ENCODE results near the gene YJEFN3.
A peak's percentile ranks its signal among the peaks of the same experiment; 100 is the strongest.

The YJEFN3 gene

GRCh38 chr19:19547674-19548336 is 19.1 kb downstream of the YJEFN3 start:
- TF ChIP-seq, protein P1, sequence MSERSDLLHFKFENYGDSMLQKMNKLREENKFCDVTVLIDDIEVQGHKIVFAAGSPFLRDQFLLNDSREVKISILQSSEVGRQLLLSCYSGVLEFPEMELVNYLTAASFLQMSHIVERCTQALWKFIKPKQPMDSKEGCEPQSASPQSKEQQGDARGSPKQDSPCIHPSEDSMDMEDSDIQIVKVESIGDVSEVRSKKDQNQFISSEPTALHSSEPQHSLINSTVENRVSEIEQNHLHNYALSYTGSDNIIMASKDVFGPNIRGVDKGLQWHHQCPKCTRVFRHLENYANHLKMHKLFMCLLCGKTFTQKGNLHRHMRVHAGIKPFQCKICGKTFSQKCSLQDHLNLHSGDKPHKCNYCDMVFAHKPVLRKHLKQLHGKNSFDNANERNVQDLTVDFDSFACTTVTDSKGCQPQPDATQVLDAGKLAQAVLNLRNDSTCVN (tag by site-specific recombination; optimal IDR thresholded peaks at IDR 0.05): no peak
- TF ChIP-seq ZNF354C (tag by site-specific recombination; IDR thresholded peaks at IDR 0.05; ENCODE audit: borderline replicate concordance, low read depth) (no peak), ZXDB (tag by site-specific recombination; IDR thresholded peaks at IDR 0.05) (no peak), ZNF202 (tag by site-specific recombination; IDR thresholded peaks at IDR 0.05; ENCODE audit: borderline replicate concordance) (no peak), ZNF518A (tag by site-specific recombination; conservative IDR thresholded peaks at IDR 0.05; ENCODE audit: low read depth) (no peak), ZSCAN16 (tag by site-specific recombination; IDR thresholded peaks at IDR 0.05) (no peak), ZNF211 (tag by site-specific recombination; IDR thresholded peaks at IDR 0.05; ENCODE audit: low read depth) (no peak), ZFP37 (tag by site-specific recombination; IDR thresholded peaks at IDR 0.05) (no peak), ZNF350 (tag by site-specific recombination; IDR thresholded peaks at IDR 0.05) (no peak)
- TF ChIP-seq, protein P2, sequence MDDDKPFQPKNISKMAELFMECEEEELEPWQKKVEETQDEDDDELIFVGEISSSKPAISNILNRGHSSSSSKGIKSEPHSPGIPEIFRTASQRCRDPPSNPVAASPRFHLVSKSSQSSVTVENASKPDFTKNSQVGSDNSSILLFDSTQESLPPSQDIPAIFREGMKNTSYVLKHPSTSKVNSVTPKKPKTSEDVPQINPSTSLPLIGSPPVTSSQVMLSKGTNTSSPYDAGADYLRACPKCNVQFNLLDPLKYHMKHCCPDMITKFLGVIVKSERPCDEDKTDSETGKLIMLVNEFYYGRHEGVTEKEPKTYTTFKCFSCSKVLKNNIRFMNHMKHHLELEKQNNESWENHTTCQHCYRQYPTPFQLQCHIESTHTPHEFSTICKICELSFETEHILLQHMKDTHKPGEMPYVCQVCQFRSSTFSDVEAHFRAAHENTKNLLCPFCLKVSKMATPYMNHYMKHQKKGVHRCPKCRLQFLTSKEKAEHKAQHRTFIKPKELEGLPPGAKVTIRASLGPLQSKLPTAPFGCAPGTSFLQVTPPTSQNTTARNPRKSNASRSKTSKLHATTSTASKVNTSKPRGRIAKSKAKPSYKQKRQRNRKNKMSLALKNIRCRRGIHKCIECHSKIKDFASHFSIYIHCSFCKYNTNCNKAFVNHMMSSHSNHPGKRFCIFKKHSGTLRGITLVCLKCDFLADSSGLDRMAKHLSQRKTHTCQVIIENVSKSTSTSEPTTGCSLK (tag by site-specific recombination; IDR thresholded peaks at IDR 0.05): no peak
- TF ChIP-seq, protein P3, sequence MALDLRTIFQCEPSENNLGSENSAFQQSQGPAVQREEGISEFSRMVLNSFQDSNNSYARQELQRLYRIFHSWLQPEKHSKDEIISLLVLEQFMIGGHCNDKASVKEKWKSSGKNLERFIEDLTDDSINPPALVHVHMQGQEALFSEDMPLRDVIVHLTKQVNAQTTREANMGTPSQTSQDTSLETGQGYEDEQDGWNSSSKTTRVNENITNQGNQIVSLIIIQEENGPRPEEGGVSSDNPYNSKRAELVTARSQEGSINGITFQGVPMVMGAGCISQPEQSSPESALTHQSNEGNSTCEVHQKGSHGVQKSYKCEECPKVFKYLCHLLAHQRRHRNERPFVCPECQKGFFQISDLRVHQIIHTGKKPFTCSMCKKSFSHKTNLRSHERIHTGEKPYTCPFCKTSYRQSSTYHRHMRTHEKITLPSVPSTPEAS (tag by site-specific recombination; IDR thresholded peaks at IDR 0.05): no peak
- Histone ChIP-seq H3K4me3 (ENCODE audit: low read depth, low read length) (no peak overlapping the region), H3K9me3 (ENCODE audit: control insufficient read depth, insufficient read depth, low read depth, low read length) (no peaks in the 10 kb centered on the region), H3K36me3 (ENCODE audit: control insufficient read depth in 2 of 2, insufficient read depth in 1 of 2, low read length in 2 of 2) (no peaks in the 10 kb centered on the region), H3K27ac (ENCODE audit: extremely low read depth, low read depth, low read length) (no peak overlapping the region), H3K4me1 (ENCODE audit: control insufficient read depth, insufficient read depth, low read length) (no peaks in the 10 kb centered on the region)
- POLR2A ChIA-PET: no interaction called here
- CTCF ChIA-PET: interaction anchor here (0.5 to 2.2 kb wide), 4 partner anchors 10 to 96 kb away, joined by 3 to 17 read pairs (median 4); partner anchors contain the start of gene GMIP

DNA sequence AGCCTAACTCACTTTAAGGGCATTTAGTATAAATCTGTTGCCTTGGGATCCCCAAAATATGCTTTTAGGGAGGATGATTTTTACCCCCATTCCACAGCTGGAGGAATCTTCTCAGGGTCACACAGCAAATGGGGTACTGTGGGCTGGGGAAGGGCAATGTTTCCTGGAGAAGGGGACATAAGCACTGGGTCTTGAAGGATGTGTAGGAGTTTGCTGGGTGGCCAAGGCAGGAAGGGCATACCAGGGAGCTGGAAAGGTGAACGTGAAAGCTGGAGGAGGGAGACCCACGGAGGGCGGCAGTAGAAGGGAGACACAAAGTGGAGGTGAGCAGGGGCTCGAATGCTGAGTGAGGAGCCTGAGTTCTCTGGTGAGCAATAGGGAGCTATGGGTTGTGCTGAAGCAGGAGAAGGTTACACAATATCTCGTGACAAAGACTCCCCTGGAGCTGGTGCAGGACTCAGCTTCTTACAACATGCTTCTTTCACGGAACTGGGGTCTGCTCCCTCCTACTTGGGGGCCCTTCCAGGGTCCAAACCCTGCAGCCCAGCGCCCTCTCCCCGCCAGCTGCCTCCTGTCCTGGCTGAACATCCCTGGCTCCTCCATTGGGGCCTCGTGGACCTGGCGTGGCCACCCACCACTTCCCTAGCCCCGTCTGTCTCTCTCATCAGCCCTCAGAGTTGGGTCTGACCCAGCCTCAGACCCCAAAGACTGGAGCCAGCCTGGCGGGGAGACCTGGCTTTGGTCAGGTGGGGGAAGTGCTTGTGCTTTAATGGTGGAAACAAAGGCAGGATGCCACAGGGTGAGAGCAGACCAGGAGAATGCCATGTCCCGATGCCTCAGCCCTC is 20.4 kb downstream of the YJEFN3 start:
- Histone ChIP-seq H3K9me3 (ENCODE audit: control insufficient read depth, insufficient read depth, low read depth, low read length) (no peaks in the 10 kb centered on the region), H3K4me3 (ENCODE audit: low read depth, low read length) (no peak overlapping the region), H3K4me1 (ENCODE audit: control insufficient read depth, insufficient read depth, low read length) (no peaks in the 10 kb centered on the region), H3K27ac (ENCODE audit: extremely low read depth, low read depth, low read length) (no peak overlapping the region), H3K36me3 (ENCODE audit: control insufficient read depth in 2 of 2, insufficient read depth in 1 of 2, low read length in 2 of 2) (no peaks in the 10 kb centered on the region)
- TF ChIP-seq ZNF654 (tag by site-specific recombination; IDR thresholded peaks at IDR 0.05; ENCODE audit: low read depth): no peak
- 0 out of 2 replicates have a peak, but pooled peaks have one; percentile 24 for TF ChIP-seq ZNF16 (tag by site-specific recombination; IDR thresholded peaks at IDR 0.05; ENCODE audit: low read depth)
- TF ChIP-seq ZFP3 (tag by site-specific recombination; IDR thresholded peaks at IDR 0.05; ENCODE audit: low read depth): peak; percentile 96
- TF ChIP-seq EGR2 (tag by site-specific recombination; IDR thresholded peaks at IDR 0.05; ENCODE audit: low read depth): 0 out of 2 replicates have a peak, but pooled peaks have one; percentile 24
- CTCF ChIA-PET: interaction anchor here (0.6 to 2.2 kb wide), 4 partner anchors 9 to 76 kb away, joined by 3 to 17 read pairs (median 4); no protein-coding TSS in a partner anchor
- POLR2A ChIA-PET: interaction anchor here (2.0 kb wide), 1 partner anchor 14 kb away, joined by 5 read pairs; no protein-coding TSS in a partner anchor
